GM18502 (cell line): ENCODE results near the gene IARS1.

Experiments
- ATAC-seq: cut with Tn5 transposase; IDR thresholded peaks from one replicate; pipeline ENCODE4 v1.9.1; 2021; ENCODE audit warnings: mild to moderate bottlenecking; ENCODE audit not compliant: unreplicated experiment, poor library complexity

Gene IARS1

GRCh38 chr9:92297611-92298010 is 4.1 kb upstream of the IARS1 start:
- no peak for ATAC-seq

GRCh38 chr9:92295827-92296258 is 2.3 kb upstream of the IARS1 start:
- no peak for ATAC-seq

DNA sequence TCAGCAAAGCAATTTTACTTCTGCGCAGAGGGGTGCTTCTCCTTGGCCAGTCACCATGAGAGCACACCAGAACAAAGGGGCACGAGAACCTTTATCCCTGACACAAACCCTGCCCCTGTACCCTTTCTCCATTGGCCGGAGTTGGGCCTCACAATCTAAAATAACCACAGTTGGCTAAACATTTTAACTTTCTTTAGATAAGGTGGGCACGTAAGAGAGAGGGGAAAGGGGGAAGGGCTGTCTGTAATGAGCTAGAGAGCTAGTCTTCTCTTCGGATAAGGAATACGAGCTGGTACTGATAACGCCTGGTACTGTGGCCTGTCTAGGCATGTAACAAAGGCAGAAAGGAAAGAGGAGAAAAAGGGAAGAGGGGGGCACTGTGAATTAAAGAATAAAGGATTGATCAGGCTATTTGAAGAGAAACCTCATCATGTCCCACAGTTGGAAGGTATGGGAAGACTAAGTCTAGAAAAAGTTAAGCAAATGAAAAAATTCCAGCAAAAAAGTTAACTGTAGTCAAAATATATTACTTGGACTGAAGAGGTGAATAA is 1.8 kb upstream of the IARS1 start:
- ATAC-seq, result no peak

DNA sequence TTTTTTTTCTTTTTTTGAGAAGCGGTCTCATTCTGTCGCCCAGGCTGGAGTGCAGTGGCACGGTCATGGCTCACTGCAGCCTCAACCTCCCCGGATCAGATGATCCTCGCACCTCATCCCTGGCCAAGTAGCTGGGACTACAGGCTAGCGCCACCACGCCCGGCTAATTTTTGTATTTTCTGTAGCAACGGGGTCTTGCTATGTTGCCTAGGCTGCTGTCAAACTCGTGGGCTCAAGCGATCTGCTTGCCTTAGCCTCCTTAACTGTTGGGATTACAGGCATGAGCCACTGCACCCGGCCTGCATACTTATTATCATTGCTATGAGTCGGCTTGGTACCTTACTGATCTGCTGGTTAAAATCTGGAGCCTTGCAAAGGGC is 790 bp upstream of the IARS1 start:
- ATAC-seq, result no peak

GRCh38 chr9:92293075-92293354 is 482 bp downstream of the IARS1 start:
- ATAC-seq, result no peak

- no peak for ATAC-seq
Observed at GRCh38 chr9:92292338-92293074, 991 bp downstream of the IARS1 start.

GRCh38 chr9:92291577-92291976 is 1.9 kb downstream of the IARS1 start:
- ATAC-seq, result no peak

DNA sequence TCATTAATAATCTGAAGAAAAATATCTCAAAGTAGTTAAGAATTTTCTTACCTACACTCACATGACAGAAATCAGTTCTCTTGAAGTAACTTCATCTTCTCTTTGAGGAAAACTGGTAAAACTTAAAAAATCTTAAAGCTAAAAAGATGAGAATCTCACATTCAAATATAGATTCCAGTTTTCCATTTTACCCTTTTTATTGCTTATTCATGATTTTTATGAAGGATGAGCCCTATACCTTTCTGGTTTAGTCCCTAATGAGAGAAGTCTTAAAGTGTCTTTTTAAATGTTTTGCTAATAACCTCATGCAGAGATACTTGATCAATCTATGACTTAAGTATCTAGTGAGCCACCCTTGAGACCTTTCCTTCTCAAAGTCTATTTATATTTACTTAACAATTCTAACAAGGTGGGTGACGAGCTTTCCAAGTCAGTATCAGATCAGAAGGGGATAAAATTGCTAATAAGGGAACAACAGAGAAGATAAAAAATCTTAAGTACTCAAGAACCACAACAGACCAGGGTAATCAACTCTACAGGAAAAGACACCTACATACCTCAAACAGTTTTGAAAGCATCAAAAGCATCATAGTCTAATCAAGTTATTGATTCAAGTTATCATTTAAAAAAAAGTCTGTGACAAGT is 2.6 kb downstream of the IARS1 start:
- ATAC-seq, result no peak

DNA sequence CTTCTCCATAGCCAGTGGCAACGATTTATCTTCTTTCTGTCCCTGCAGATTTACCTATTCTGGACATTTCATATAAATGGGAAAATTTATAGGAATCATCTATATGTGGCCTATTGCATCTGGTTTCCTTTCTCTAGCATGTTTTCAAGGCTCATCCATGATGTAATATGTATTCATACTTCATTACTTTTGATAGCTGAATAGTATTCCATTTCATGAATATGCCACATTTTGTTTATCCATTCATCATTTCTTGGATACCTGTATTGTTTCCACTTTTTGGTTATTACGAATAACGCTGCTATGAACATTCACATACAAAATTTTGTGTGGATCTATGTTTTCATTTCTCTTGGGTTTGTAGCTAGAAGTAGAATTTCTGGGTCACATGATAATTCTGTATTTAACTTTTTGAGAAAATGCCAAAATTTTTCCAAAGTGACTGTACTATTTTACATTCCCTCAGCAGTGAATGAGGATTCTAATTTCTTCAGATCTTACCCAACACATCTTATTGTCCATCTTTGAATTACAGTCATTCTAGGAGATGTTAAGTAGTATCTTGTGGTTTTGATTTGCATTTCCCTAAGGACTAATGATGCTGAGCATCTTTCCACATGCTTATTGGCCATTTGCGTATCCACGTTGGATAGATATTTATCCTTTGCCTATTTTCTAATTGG is 3.6 kb downstream of the IARS1 start:
- ATAC-seq, result no peak

GRCh38 chr9:92279302-92279701 is 14.2 kb downstream of the IARS1 start:
- no peak for ATAC-seq

- no peak for ATAC-seq
Observed at GRCh38 chr9:92278110-92278509, 15.4 kb downstream of the IARS1 start.

DNA sequence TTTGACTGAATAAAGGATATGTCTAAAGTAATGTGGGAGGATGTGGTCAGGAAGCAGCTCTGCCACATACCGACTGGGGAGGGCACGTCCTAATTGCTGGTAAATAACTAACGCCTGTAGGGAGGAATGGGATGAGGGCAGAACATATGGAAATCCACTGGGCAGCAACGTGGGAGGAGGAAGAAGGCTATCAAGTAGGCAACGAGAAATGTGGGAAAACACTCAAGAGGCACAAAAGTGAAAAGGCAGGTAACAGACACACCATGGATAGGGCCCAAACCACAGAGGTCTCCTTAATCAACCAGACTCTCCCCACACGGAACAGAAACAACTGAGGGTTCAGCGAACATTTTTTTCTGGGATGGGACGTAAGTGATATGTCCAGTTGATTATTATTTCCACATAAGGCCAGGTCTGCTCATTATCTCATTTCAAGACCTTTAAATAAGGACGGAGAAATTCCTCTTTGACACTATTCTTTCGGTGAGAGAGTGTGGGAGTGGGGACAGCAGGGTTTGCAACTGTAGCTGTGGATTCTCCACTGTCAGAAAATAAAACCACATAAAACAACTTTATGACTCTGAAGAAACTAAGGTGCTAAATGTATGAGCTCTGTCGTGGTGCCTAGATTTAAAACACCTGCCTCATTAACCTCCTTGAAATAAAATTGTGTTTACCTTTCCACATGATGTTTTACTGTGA is 17.0 kb downstream of the IARS1 start:
- no peak for ATAC-seq

DNA sequence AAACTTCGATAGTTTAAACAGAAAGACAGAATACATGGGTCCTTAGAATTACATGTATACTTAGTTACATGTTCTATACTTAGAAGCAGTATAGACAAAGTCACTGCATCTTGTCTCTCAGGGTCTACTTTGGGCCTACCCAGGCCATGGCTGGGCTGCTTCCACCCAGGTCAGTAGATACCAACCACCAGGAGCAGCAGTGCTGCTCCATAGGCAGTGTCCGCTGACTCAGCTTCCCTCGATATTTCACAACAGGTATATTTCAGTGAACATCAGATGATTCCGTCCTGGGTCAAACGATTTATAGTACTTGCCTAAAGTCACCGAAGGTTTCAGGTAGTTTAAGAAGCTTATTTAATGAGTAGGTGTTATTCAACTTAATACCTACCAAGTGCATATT is 18.0 kb downstream of the IARS1 start:
- no peak for ATAC-seq

DNA sequence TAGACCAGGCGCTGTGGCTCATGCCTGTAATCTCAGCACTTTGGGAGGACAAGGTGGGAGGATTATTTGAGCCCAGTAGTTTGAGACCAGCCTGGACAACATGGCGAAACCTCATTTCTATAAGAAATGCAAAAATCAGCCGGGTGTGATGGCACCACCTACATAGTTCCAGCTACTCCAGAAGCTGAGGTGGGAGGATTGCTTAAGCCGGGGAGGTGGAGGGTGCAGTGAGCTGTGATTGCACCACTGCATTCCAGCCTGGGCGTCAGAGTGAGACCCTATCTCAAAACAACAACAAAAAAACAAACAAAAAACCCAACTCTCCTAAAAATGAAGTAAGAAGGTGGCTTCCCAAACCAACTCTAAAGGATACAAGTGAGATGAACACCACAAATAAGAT is 23.0 kb downstream of the IARS1 start:
- ATAC-seq, result no peak

GRCh38 chr9:92266486-92266885 is 27.0 kb downstream of the IARS1 start:
- ATAC-seq, result no peak

DNA sequence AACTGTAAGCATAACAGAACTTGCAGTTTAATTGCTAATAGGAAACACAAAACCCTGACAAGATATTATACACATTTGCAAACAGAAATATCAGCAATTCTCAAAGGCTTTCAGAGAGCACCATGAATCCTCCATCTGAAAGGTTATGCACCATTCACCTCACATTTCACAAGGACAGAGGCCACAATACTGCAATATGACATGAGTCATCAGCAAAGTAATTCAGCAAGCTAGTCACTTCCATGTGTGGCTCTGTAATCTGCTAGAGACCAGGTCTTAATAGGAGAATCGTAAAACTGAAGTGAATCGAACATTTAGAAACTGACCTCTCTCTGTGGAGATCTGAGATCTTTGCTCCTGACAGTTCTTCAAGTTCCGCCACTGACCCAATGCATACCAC is 28.3 kb downstream of the IARS1 start:
- no peak for ATAC-seq

DNA sequence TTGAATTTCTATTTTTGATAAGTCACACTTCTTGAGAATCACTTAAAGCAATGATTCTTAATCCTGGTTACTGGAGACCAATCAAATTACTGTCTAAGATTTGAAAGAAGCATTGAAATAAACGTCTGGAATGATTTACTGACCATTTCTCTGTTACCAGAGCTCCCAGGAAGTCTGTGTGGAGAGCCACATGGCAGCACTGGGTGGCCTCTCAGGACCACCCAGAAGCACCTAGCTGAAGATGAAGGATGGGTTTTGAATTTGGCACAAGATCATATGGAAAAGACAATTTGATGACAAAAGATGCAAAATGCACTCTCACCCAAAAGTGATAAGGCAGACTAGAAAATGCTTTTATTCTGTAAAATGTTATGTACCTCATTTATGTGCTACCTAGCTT is 30.4 kb downstream of the IARS1 start:
- no peak for ATAC-seq

GRCh38 chr9:92257327-92257726 is 36.2 kb downstream of the IARS1 start:
- ATAC-seq, result no peak

DNA sequence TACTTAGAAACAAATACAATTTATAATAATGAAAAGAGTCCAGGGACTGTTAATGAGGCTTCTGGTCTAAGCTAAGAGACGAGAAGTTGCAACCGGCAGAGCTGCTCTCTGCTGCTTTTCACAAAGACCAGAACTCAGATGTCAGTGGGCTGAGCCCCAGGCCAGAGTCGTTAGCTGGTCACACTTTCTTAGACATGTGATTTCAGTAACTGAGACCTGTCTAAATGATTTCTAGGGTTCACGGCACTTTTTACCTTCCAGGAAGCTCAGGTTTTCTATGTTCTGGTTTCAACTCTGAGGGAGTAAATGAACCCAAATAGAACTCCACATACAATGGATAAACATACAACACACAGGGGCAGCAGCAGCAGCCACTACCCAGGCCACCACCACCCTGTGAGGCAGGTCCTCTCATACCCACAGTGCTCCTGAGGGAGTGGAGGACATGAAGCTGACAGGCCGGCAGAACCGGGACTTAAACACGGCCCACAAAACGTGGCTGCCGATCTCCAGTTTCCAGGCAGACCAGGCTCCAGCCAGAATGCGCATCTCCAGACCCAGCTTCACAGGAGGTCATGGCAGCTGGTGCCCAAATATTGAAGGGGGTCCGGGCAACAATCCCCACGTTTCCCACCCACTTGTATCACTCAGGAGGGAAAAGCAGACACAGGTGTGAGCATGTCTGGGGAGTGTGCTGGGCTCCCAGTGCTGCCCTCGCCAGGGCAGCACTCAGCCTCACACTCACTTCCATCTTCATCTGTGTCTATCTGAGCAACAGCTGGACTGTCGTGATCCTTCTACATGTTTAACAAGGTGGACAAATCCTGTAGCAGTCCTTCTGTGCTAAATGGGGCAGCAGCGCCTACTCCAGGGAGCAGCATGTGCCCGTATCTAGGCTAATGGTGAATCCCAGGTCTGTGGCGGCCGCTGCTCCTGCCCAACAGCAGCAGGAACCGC is 38.8 kb downstream of the IARS1 start:
- ATAC-seq, result no peak

- no peak for ATAC-seq
Observed at GRCh38 chr9:92253656-92254055, 39.8 kb downstream of the IARS1 start.
